Uterus (tissue), 4 donors: ENCODE data around the gene DLGAP1. TPM values are rescaled to one million over a fixed set of nuclear protein-coding genes. Genes with fewer than 3 reads are reported as not detected.
"Not testable (repeated sequence)": the region's sequence is repeated elsewhere in the genome, so short reads cannot be mapped to it uniquely, and the experiment has no call there.

Experiments
- DNase-seq, 2 donors: peaks; one replicate each; pipeline ENCODE4 v3.0.0-alpha.2; 2019 to 2020
- H3K27ac ChIP-seq, 2 donors: fragments of 200-600 bp; sonication (generic); 1 replicate in 1 of 2; 2 replicates in 1 of 2; pipeline ENCODE4 v1.5.1; 2016 to 2018
- H3K27me3 ChIP-seq, 2 donors: fragments of 200-600 bp; sonication (generic); one replicate each; pipeline ENCODE4 v1.5.1; 2018 to 2019; ENCODE audit warnings: control low read depth in 1 of 2
- H3K36me3 ChIP-seq, 2 donors: fragments of 200-600 bp; sonication (generic); one replicate each; pipeline ENCODE4 v1.5.1; 2019; ENCODE audit warnings: control low read depth in 1 of 2
- H3K4me1 ChIP-seq, 2 donors: fragments of 200-600 bp; sonication (generic); one replicate each; pipeline ENCODE4 v1.5.1; 2018 to 2019; ENCODE audit warnings: control low read depth in 1 of 2
- H3K4me3 ChIP-seq, 2 donors: fragments of 200-600 bp; sonication (generic); 1 replicate in 1 of 2; 2 replicates in 1 of 2; pipeline ENCODE4 v1.5.1; 2018 to 2019; ENCODE audit warnings: mild to moderate bottlenecking in 1 of 2
- H3K9me3 ChIP-seq, 2 donors: fragments of 200-600 bp; sonication (generic); one replicate each; pipeline ENCODE4 v1.5.1; 2019; ENCODE audit warnings: control low read depth in 1 of 2
- CTCF ChIP-seq, 4 experiments: fragments of 200-600 bp in 2 of 4; fragments of 450-650 bp in 2 of 4; sonication (generic) in 2 of 4; IDR thresholded peaks; one replicate each; pipeline ENCODE4 v1.5.1; 2016 to 2019; ENCODE audit warnings: antibody characterized with exemption in 4 of 4, mild to moderate bottlenecking in 2 of 4, moderate library complexity in 1 of 4
- POLR2A ChIP-seq, 2 donors: fragments of 450-650 bp; IDR thresholded peaks; one replicate each; pipeline ENCODE4 v1.6.1; 2016; ENCODE audit warnings: antibody characterized with exemption in 2 of 2, mild to moderate bottlenecking in 1 of 2, moderate library complexity in 1 of 2
- intact Hi-C: fragments of 100-400 bp; cut with DNase I; formaldehyde crosslinking; loops from one replicate; pipeline ENCODE4 v1.15.1; 2023; ENCODE audit warnings: low total_unique reads
- total RNA-seq, 4 donors: library from RNA; depleted of rRNA in 3 of 4; stranded (reverse); fragments of >200 nt in 3 of 4; gene quantifications; one replicate each; pipeline versions ENCODE4 v1.1.0 to v1.2.4, GENCODE V29; 2014 to 2023
- donor health status: DM: yes; HTN: yes; CAD: no.

The DLGAP1 gene
- total RNA-seq, 4 donors from 2014 or later: 1.0 to 9.6 (median 3.3) TPM

GRCh38 chr18:4309227-4309626 lies 145.9 kb downstream of the DLGAP1 start:
- Histone ChIP-seq H3K4me1 (no peaks in the 10 kb centered on the region), H3K4me3 (no peak overlapping the region), H3K27ac (no peak overlapping the region), H3K36me3 (no peaks in the 10 kb centered on the region), H3K27me3 (no peaks in the 10 kb centered on the region), H3K9me3 (no peaks in the 10 kb centered on the region)
- DNase-seq: no peak
- intact Hi-C loops: no loop called here
- no peak for TF ChIP-seq CTCF (IDR thresholded peaks at IDR 0.05)
- no peak for TF ChIP-seq POLR2A (IDR thresholded peaks at IDR 0.05)

GRCh38 chr18:4308576-4308975 lies 146.5 kb downstream of the DLGAP1 start:
- Histone ChIP-seq H3K4me1 (no peaks in the 10 kb centered on the region), H3K4me3 (no peak overlapping the region), H3K27ac (no peak overlapping the region), H3K27me3 (no peaks in the 10 kb centered on the region), H3K36me3 (no peaks in the 10 kb centered on the region), H3K9me3 (no peaks in the 10 kb centered on the region)
- DNase-seq: no peak
- TF ChIP-seq CTCF (IDR thresholded peaks at IDR 0.05): no peak
- TF ChIP-seq POLR2A (IDR thresholded peaks at IDR 0.05): no peak
- intact Hi-C loops: no loop called here

GRCh38 chr18:4299395-4299794 lies 155.7 kb downstream of the DLGAP1 start:
- H3K27ac ChIP-seq: no peak overlapping the region
- H3K4me1 ChIP-seq: no peaks in the 10 kb centered on the region
- H3K4me3 ChIP-seq: no peak overlapping the region
- no peaks in the 10 kb centered on the region for H3K9me3 ChIP-seq
- intact Hi-C loops: no loop called here
- TF ChIP-seq POLR2A (IDR thresholded peaks at IDR 0.05) (no peak), CTCF (IDR thresholded peaks at IDR 0.05) (no peak)
- H3K27me3 ChIP-seq: peaks cover 0 to 6% of the 10 kb centered on the region in 2 donors
- H3K36me3 ChIP-seq: no peaks in the 10 kb centered on the region
- no peak for DNase-seq

DNA sequence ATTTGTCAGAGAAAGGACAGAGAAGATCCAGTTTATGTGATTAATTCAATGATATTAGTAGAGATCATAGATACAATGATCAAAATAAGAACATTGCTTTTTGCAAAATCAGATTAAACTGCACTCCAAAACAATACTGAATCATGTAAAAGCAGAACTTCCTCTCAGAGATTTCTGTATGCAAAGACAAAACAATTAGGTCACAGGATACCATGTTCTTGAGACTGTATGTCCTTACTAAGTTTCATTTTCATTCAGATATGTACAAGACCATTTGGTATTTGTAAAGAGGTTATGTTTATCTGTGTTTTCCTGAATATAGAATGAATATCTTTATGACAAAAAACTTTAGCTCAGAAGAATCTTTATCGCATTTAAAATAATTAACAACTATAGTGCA lies 161.8 kb downstream of the DLGAP1 start:
- no peak for DNase-seq
- H3K27me3 ChIP-seq: no peaks in the 10 kb centered on the region
- intact Hi-C loops: no loop called here
- no peaks in the 10 kb centered on the region for H3K9me3 ChIP-seq
- no peaks in the 10 kb centered on the region for H3K4me1 ChIP-seq
- no peak overlapping the region for H3K4me3 ChIP-seq
- no peaks in the 10 kb centered on the region for H3K36me3 ChIP-seq
- H3K27ac ChIP-seq: no peak overlapping the region
- TF ChIP-seq CTCF (IDR thresholded peaks at IDR 0.05) (no peak), POLR2A (IDR thresholded peaks at IDR 0.05) (no peak)

- Histone ChIP-seq H3K9me3 (no peaks in the 10 kb centered on the region), H3K27ac (no peak overlapping the region), H3K27me3 (no peaks in the 10 kb centered on the region), H3K4me3 (no peak overlapping the region), H3K36me3 (no peaks in the 10 kb centered on the region), H3K4me1 (no peaks in the 10 kb centered on the region)
- TF ChIP-seq POLR2A (IDR thresholded peaks at IDR 0.05) (no peak), CTCF (IDR thresholded peaks at IDR 0.05) (no peak)
- intact Hi-C loops: no loop called here
- no peak for DNase-seq
Measured at GRCh38 chr18:4292696-4293095, 162.4 kb downstream of the DLGAP1 start.

GRCh38 chr18:4287340-4287739 lies 167.8 kb downstream of the DLGAP1 start:
- DNase-seq, H3K4me3 ChIP-seq, H3K9me3 ChIP-seq, H3K4me1 ChIP-seq, intact Hi-C loops, H3K27me3 ChIP-seq, H3K36me3 ChIP-seq, H3K27ac ChIP-seq: not testable (repeated sequence)
